Ascending aorta (tissue), 2 donors: Measurements from ENCODE around the gene HS3ST6. TPM values are rescaled to one million over a fixed set of nuclear protein-coding genes. Genes with fewer than 3 reads are reported as not detected.

Experiments
- DNase-seq, 2 donors: peaks; one replicate each; pipeline ENCODE4 v3.0.0-alpha.2; 2019; ENCODE audit warnings: low spot score in 2 of 2
- H3K27ac ChIP-seq, 2 donors: fragments of 200-600 bp; sonication (generic); one replicate each; pipeline ENCODE4 v1.5.1; 2016 to 2017; ENCODE audit warnings: mild to moderate bottlenecking in 1 of 2
- H3K27me3 ChIP-seq: fragments of 200-600 bp; sonication (generic); one replicate; pipeline ENCODE4 v1.5.1; 2017
- H3K36me3 ChIP-seq, 2 donors: fragments of 200-600 bp; sonication (generic); one replicate each; pipeline ENCODE4 v1.5.1; 2016
- H3K4me1 ChIP-seq, 2 donors: fragments of 200-600 bp; sonication (generic); one replicate each; pipeline ENCODE4 v1.5.1; 2016 to 2017; ENCODE audit warnings: mild to moderate bottlenecking in 1 of 2
- H3K4me3 ChIP-seq, 2 donors: fragments of 200-600 bp; sonication (generic); one replicate each; pipeline ENCODE4 v1.5.1; 2016 to 2017; ENCODE audit warnings: mild to moderate bottlenecking in 1 of 2
- H3K9me3 ChIP-seq, 2 donors: fragments of 200-600 bp; sonication (generic); one replicate each; pipeline ENCODE4 v1.5.1; 2016
- intact Hi-C: fragments of 100-400 bp; cut with DNase I; formaldehyde crosslinking; loops from one replicate; pipeline ENCODE4 v1.15.1; 2023
- total RNA-seq: library from RNA; depleted of rRNA; stranded (reverse); fragments of >200 nt; gene quantifications from one replicate; pipeline ENCODE4 v1.1.0, GENCODE V29; 2016
- TF ChIP-seq, protein P1 (sequence below), 3 experiments: fragments of 200-600 bp in 2 of 3; fragments of 450-650 bp in 1 of 3; sonication (generic) in 2 of 3; IDR thresholded peaks; one replicate each; pipeline ENCODE4 v1.5.1; 2016 to 2019; ENCODE audit warnings: antibody characterized with exemption in 3 of 3, mild to moderate bottlenecking in 1 of 3, moderate library complexity in 1 of 3

The HS3ST6 gene
- total RNA-seq, 1 donor from 2014 or later = not detected

DNA sequence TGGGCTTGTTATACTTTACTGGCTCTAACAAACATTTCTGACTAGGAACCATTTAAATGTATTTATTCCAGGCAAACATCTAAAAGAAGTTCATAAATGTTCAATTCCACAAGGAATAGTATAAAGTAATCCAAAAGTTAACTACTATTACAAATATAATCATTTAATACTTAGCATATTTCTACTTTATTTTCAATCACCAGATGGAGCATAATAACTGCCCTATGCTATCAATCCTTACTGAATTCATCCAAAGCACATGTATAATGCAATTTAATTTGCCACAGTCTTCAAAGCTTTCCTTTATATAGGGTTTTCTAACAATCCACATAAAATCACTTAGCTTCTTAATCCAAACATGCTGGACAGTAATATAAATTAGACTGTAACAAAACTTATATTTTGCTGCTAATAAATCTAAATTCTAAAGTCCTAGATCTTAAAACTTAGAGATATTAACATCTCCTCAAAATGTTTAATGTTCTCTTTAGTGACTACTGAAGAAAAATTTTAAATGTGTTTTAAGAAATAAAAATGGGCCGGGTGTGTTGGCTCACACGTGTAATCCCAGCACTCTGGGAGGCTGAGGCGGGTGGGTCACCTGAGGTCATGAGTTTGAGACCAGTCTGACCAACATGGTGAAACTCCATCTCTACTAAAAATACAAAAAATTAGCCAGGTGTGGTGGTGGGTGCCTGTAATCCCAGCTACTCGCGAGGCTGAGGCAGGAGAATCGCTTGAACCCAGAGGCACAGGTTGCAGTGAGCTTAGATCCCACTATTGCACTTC, 52.1 kb downstream of the HS3ST6 start:
- no peak overlapping the region for H3K4me3 ChIP-seq
- no peak overlapping the region for H3K27ac ChIP-seq
- intact Hi-C loops = loop anchor here (2.0 to 10.0 kb wide), 2 partner anchors 63 to 289 kb away; partner anchors contain the start of gene TRAF7
- no peaks in the 10 kb centered on the region for H3K4me1 ChIP-seq
- no peaks in the 10 kb centered on the region for H3K9me3 ChIP-seq
- no peaks in the 10 kb centered on the region for H3K27me3 ChIP-seq
- no peaks in the 10 kb centered on the region for H3K36me3 ChIP-seq
- DNase-seq = no peak
- TF ChIP-seq, protein P1, sequence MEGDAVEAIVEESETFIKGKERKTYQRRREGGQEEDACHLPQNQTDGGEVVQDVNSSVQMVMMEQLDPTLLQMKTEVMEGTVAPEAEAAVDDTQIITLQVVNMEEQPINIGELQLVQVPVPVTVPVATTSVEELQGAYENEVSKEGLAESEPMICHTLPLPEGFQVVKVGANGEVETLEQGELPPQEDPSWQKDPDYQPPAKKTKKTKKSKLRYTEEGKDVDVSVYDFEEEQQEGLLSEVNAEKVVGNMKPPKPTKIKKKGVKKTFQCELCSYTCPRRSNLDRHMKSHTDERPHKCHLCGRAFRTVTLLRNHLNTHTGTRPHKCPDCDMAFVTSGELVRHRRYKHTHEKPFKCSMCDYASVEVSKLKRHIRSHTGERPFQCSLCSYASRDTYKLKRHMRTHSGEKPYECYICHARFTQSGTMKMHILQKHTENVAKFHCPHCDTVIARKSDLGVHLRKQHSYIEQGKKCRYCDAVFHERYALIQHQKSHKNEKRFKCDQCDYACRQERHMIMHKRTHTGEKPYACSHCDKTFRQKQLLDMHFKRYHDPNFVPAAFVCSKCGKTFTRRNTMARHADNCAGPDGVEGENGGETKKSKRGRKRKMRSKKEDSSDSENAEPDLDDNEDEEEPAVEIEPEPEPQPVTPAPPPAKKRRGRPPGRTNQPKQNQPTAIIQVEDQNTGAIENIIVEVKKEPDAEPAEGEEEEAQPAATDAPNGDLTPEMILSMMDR (IDR thresholded peaks at IDR 0.05) = no peak

DNA sequence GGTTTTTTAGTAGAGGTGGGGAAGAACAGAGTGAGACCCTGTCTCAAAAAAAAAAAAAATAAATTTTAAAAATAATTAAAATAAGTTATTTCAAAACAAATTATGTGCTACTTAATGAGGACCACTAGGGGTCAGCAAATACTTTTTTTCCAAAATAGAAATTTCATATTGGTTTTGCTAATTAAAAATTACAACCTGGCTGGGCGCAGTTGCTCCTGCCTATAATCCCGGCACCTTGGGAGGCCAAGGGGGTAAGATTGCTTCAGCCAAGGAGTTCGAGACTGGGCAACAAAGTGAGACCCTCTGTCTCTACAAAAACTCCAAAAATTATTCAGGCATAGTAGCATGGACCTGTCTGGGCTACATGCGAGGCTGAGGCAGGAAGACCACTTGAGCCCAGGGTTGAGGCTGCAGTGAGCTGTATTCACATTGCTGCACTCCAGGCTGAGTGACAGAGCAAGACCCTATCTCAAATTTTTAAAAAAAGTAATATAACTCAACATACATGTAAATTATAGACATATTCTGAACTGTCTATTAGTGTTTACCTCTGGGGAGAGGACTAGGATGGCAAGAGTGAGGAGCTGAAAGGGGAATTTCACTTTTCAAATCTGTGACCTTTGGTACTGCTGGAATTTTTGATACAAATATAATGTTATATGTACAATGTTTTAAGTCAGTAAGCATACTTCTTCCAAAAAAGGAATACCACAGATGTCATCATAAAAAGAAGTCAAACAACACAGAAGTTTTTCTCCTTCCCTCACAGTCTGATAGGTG, 54.3 kb downstream of the HS3ST6 start:
- no peaks in the 10 kb centered on the region for H3K4me1 ChIP-seq
- DNase-seq = no peak
- no peak overlapping the region for H3K4me3 ChIP-seq
- no peaks in the 10 kb centered on the region for H3K27me3 ChIP-seq
- intact Hi-C loops = loop anchor here (2.0 to 10.0 kb wide), 2 partner anchors 65 to 291 kb away; partner anchors contain the start of gene TRAF7
- H3K27ac ChIP-seq = no peak overlapping the region
- no peaks in the 10 kb centered on the region for H3K36me3 ChIP-seq
- TF ChIP-seq, protein P1 (IDR thresholded peaks at IDR 0.05) = peak; percentile 31 to 54 (median 39)
- H3K9me3 ChIP-seq = no peaks in the 10 kb centered on the region

DNA sequence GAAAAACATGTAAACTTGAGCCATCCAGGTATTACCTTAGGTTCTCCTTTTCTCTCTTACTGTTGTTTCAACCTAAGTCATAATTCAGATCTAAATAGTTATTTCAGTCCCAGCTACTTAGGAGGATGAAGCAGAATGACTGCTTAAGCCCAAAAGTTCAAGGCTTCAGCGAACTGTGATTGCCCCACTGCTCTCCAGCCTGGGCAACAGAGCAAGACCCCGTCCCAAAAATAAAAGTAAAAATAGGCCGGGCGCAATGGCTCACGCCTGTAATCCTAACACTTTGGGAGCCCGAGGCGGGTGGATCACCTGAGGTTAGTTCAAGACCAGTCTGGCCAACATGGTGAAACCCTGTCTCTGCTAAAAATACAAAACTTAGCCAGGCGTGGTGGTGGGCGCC, 55.8 kb downstream of the HS3ST6 start:
- Histone ChIP-seq H3K27ac (no peak overlapping the region), H3K36me3 (no peaks in the 10 kb centered on the region), H3K4me1 (no peaks in the 10 kb centered on the region), H3K27me3 (no peaks in the 10 kb centered on the region), H3K4me3 (no peak overlapping the region), H3K9me3 (no peaks in the 10 kb centered on the region)
- DNase-seq = no peak
- TF ChIP-seq, protein P1 (IDR thresholded peaks at IDR 0.05) = no peak
- intact Hi-C loops = loop anchor here (10.0 kb wide), 1 partner anchor 292 kb away; the partner anchor contains the start of gene TRAF7

DNA sequence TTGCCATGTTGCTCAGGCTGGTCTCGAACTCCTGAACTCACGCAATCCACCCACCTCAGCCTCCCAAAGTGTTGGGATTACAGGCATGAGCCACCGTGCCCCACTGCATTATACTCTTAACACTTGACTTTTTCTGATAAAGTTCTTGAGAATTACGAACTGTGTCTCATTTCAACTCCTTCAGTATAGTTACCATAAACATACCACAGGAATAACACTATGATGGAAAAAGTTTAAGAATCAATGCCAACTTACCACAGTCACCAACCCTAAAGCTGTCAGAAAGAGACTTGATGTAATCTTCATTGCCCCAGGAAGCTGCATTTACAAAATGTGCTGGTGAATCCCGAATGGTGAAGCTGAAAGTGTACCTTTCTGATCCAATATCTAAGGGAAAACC, 56.5 kb downstream of the HS3ST6 start:
- no peaks in the 10 kb centered on the region for H3K27me3 ChIP-seq
- DNase-seq = no peak
- TF ChIP-seq, protein P1 (IDR thresholded peaks at IDR 0.05) = no peak
- no peaks in the 10 kb centered on the region for H3K9me3 ChIP-seq
- no peak overlapping the region for H3K27ac ChIP-seq
- H3K36me3 ChIP-seq = no peaks in the 10 kb centered on the region
- no peaks in the 10 kb centered on the region for H3K4me1 ChIP-seq
- H3K4me3 ChIP-seq = no peak overlapping the region
- intact Hi-C loops = loop anchor here (10.0 kb wide), 1 partner anchor 293 kb away; the partner anchor contains the start of gene TRAF7

Other genes starting within 250 kb of the HS3ST6 start
- 18.3 TPM for gene JPT2, start 240.1 kb downstream of the HS3ST6 start, total RNA-seq
- gene MAPK8IP3, start 212.2 kb downstream of the HS3ST6 start, total RNA-seq = 57.4 TPM
- 326 TPM for gene NME3, start 146.9 kb downstream of the HS3ST6 start, total RNA-seq
- gene EME2, start 145.6 kb downstream of the HS3ST6 start, total RNA-seq = 25.3 TPM
- 170 TPM for gene MRPS34, start 145.3 kb downstream of the HS3ST6 start, total RNA-seq
- 159 TPM for gene SPSB3, start 135.8 kb downstream of the HS3ST6 start, total RNA-seq
- 182 TPM for gene NUBP2, start 135.5 kb downstream of the HS3ST6 start, total RNA-seq
- gene IGFALS, start 124.7 kb downstream of the HS3ST6 start, total RNA-seq = not detected
- gene HAGH, start 91.6 kb downstream of the HS3ST6 start, total RNA-seq = 177 TPM
- gene FAHD1, start 91.2 kb downstream of the HS3ST6 start, total RNA-seq = 233 TPM
- gene MEIOB, start 46.3 kb downstream of the HS3ST6 start, total RNA-seq = not detected
- 32.9 TPM for gene MSRB1, start 24.8 kb upstream of the HS3ST6 start, total RNA-seq
- gene RPL3L, start 36.3 kb upstream of the HS3ST6 start, total RNA-seq = not detected
- gene NDUFB10, start 41.1 kb upstream of the HS3ST6 start, total RNA-seq = 68.2 TPM
- 2,866 TPM for gene RPS2, start 46.4 kb upstream of the HS3ST6 start, total RNA-seq
- gene RNF151, start 48.4 kb upstream of the HS3ST6 start, total RNA-seq = not detected
- gene TBL3, start 53.6 kb upstream of the HS3ST6 start, total RNA-seq = 55.7 TPM
- not detected for gene NOXO1, start 63.1 kb upstream of the HS3ST6 start, total RNA-seq
- gene GFER, start 65.8 kb upstream of the HS3ST6 start, total RNA-seq = 2.7 TPM
- 0.32 TPM for gene SYNGR3, start 71.6 kb upstream of the HS3ST6 start, total RNA-seq
- gene ZNF598, start 91.4 kb upstream of the HS3ST6 start, total RNA-seq = 31.1 TPM
- gene NPW, start 101.4 kb upstream of the HS3ST6 start, total RNA-seq = not detected
- gene NHERF2, start 108.5 kb upstream of the HS3ST6 start, total RNA-seq = 123 TPM
- 59.5 TPM for gene NTHL1, start 129.4 kb upstream of the HS3ST6 start, total RNA-seq
- gene TSC2, start 129.6 kb upstream of the HS3ST6 start, total RNA-seq = 258 TPM
- 551 TPM for gene PKD1, start 217.5 kb upstream of the HS3ST6 start, total RNA-seq
- gene RAB26, start 230.2 kb upstream of the HS3ST6 start, total RNA-seq = not detected
- 39.6 TPM for gene TRAF7, start 237.4 kb upstream of the HS3ST6 start, total RNA-seq